ENCODE measurements around the gene FRAT2. TPM values are rescaled to one million over a fixed set of nuclear protein-coding genes. Genes with fewer than 3 reads are reported as not detected.
"Not testable (repeated sequence)": the region's sequence is repeated elsewhere in the genome, so short reads cannot be mapped to it uniquely, and the experiment has no call there.

FRAT2 gene
- polyA plus RNA-seq, 3 donors from 2014 or later, result 11.5 to 22.5 (median 15.9) TPM

DNA sequence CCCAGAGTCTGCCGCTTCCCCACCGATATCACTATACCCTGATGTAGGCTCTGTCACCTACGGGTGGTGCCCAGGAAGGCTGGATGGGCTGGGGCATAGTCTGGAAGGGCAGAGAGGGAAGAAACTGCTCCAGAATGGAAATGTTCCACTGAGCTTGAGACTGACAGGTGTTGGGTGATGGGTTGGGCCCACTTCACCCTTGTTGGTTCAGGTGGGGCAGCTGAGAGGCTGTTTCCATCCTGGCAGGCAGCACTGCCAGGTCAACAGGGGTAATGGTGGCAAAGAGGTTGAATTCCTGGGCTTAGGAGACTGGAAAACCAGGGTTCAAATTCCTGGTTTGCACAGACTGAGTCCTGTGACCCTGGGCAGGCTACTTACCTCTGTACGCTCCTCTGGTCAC lies 28.5 kb upstream of the FRAT2 start:
- Mint-ChIP-seq H3K4me3 (no peak overlapping the region), H3K27me3 (ENCODE audit: low read depth in 3 of 3) (peaks cover 0 to 2% (median 0%) of the 10 kb centered on the region in 3 donors), H3K27ac (no peak overlapping the region), H3K9me3 (no peaks in the 10 kb centered on the region), H3K4me1 (no peaks in the 10 kb centered on the region), H3K36me3 (peaks cover 0 to 29% (median 9%) of the 10 kb centered on the region in 3 donors)
- no peak for DNase-seq

DNA sequence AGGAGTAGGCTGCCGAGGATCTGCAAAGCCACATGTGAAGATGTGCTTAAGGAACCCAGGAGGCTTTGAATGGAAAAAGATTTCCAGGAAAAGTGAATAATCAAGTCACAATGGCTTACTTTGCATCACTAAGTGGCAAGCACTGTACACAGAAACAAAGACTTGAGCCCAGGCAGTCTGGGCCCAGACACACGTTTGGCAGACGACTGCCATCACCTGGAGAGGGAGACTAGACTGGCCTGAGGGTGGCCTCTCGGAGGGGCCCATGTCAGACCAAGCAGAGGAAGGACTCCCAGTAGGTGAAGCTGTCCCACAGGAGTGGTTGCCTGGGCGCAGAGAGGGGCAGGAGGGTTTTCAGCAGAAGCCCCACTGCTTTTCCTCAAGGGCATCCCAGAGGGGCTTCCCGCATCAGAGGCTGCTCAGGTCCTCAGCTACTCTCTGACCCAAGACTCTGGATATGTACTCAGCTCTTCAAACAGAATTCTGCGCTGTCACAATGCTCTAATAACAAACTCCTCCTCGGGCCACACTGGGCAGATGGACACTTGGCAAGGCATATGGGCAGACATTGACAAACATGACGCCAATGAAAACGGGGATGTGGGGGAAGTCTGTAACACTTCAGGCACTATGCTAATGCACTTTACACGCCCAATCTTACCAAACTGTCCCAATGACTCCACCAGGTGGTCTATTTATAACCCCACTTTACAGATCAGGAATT lies 27.9 kb upstream of the FRAT2 start:
- Mint-ChIP-seq H3K4me1 (peaks cover under 1 to 2% of the 10 kb centered on the region in 2 donors), H3K27ac (no peak overlapping the region), H3K27me3 (ENCODE audit: low read depth in 3 of 3) (peaks cover 0 to 2% (median 0%) of the 10 kb centered on the region in 3 donors), H3K36me3 (peaks cover 0 to 29% (median 9%) of the 10 kb centered on the region in 3 donors), H3K4me3 (no peak overlapping the region), H3K9me3 (no peaks in the 10 kb centered on the region)
- no peak for DNase-seq

DNA sequence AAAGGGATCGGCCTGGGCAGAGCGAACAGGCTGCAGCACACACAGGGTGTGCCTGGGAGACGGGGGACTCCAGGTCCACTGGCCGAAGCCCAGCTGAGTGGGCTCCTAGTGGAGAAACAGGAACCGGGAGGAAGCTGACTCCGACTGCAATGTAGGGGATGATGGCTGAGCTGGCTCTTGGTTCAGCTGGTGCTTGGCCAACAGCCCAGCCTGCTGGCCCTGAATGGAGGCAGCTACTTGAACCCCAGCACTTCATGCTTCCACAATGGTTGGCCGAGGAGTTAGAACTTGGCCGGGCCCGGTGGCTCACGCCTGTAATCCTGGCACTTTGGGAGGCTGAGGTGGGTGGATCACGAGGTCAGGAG lies 27.0 kb upstream of the FRAT2 start:
- Mint-ChIP-seq H3K27ac (no peak overlapping the region), H3K27me3 (ENCODE audit: low read depth in 3 of 3) (peaks cover 0 to 2% (median 0%) of the 10 kb centered on the region in 3 donors), H3K36me3 (peaks cover 0 to 24% (median 9%) of the 10 kb centered on the region in 3 donors), H3K9me3 (no peaks in the 10 kb centered on the region), H3K4me3 (no peak overlapping the region), H3K4me1 (peaks cover 8 to 11% of the 10 kb centered on the region in 2 donors)
- DNase-seq, result no peak

DNA sequence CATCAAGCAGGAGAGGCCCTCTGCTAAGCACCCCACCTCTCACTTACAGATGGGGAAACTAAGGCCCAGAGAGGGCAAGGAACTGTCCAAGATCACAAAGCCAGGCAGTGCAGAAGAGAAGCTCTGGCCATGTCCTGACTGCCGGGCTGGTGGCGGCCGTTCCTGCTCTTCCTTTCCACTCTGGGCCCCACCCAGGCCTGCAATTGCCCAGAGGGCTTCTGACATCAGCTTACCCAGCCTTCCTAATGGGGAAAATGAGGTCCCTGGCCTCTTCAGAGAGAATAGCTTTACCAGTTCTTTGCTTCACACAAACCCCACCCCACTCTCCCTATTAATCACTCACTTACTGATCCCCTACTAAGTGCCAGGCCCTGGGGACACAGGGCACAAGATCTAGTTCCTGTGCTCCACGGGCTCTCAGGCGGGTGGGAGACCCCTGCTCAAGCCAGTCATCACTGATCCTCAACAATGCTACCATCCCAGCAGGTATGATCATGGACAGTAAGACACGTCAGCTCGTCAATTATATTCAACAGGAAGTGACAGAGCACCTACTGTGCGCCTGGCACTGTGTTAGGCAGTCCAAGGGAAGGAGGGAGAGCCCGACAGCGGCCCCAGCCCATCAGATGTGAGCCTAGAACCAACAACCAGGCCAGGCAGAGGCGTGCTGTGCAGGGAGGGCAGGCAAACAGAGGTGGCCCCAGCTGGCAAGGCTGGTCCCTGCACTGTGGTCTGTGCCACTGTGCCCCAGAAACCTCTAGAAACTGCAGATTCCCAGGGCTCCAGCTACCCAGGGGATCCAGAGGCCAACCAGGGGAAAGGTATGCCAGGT lies 26.4 kb upstream of the FRAT2 start:
- Mint-ChIP-seq H3K27ac (peak overlapping the region in 1 of 6 donors; percentile 34), H3K36me3 (peaks cover 0 to 24% (median 9%) of the 10 kb centered on the region in 3 donors), H3K27me3 (ENCODE audit: low read depth in 3 of 3) (peaks cover 0 to 2% (median 0%) of the 10 kb centered on the region in 3 donors)

DNA sequence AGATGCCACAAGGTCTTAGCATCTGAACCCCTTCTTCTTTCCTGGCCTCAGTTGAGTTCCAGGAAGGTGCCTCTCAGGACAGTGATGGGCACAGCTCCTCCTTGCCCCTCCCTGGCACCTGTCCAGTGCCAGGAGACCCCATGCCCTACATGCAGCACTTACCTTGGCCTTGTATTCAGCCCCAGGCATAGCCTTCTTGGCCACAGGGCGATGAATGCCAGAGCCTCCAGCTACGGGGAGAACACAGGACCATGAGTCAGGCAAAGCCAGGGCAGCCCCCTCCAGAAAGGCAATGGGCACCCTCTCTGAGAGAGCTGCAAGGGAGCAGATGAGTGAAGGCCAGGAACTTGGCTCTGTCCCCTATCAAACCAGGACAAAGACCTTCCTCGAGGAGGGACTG lies 24.3 kb upstream of the FRAT2 start:
- H3K4me3 Mint-ChIP-seq, result no peak overlapping the region
- H3K27me3 Mint-ChIP-seq (ENCODE audit: low read depth in 3 of 3), result peaks cover 0 to 3% (median 0%) of the 10 kb centered on the region in 3 donors
- H3K4me1 Mint-ChIP-seq, result peaks cover 20 to 24% of the 10 kb centered on the region in 2 donors
- no peak for DNase-seq
- H3K9me3 Mint-ChIP-seq, result no peaks in the 10 kb centered on the region
- peak overlapping the region; percentile 9 to 82 (median 60) for H3K27ac Mint-ChIP-seq
- H3K36me3 Mint-ChIP-seq, result peaks cover 0 to 8% (median 3%) of the 10 kb centered on the region in 3 donors

More for the DNA sequence above, 26.4 kb upstream of the FRAT2 start:
- H3K4me1 Mint-ChIP-seq, result peaks cover 14 to 17% of the 10 kb centered on the region in 2 donors
- H3K4me3 Mint-ChIP-seq, result no peak overlapping the region
- no peaks in the 10 kb centered on the region for H3K9me3 Mint-ChIP-seq
- DNase-seq, result no peak

DNA sequence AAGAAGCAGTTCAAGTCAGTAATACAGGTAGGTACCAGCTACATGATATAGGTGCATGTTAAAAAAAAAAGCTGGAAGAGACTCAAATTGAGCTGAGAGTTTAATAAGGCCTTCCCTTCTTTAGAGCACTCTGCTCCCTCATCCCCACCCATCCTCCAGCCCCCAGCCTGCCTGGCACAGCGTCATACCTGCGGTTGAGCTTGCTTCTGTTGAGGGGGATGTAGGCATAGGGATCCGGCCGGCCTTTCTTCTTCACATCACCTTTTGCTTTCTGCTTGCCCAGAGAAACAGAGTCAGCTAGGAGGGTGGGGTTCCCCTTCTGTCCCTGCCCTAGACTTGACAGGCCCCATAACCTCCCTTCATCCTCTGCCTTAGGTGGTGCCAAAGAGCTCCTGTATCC lies 23.8 kb upstream of the FRAT2 start:
- H3K27me3 Mint-ChIP-seq (ENCODE audit: low read depth in 3 of 3), result peaks cover 0 to 3% (median 0%) of the 10 kb centered on the region in 3 donors
- H3K27ac Mint-ChIP-seq, result peak overlapping the region in 5 of 6 donors; percentile 9 to 71 (median 50)
- no peak overlapping the region for H3K4me3 Mint-ChIP-seq
- H3K36me3 Mint-ChIP-seq, result peaks cover 0 to 8% (median 3%) of the 10 kb centered on the region in 3 donors
- H3K9me3 Mint-ChIP-seq, result no peaks in the 10 kb centered on the region
- H3K4me1 Mint-ChIP-seq, result peaks cover 20 to 24% of the 10 kb centered on the region in 2 donors
- no peak for DNase-seq

DNA sequence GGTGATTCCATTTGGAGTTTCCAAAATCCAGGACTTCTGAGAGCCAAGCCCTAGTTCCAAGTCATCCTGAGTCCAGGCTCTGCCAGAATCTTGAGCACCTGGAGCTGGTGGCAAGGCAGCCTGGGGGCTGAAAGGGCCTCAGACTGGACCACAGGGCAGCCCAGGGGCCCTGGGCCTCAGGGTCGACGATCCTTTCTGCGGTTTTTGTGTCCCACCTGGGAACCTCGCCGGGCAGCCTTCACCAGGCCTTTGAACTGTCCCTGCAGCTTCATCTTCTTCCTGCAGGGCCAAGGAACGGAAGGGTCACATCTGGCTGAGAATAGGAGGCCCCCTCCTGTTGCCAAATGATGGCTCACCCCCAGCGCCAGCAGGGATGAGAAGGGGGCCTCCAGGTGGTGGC lies 22.4 kb upstream of the FRAT2 start:
- no peaks in the 10 kb centered on the region for H3K9me3 Mint-ChIP-seq
- H3K36me3 Mint-ChIP-seq, result peaks cover 0 to 5% (median 0%) of the 10 kb centered on the region in 3 donors
- peaks cover 0 to 3% (median 0%) of the 10 kb centered on the region in 3 donors for H3K27me3 Mint-ChIP-seq (ENCODE audit: low read depth in 3 of 3)
- no peak overlapping the region for H3K4me3 Mint-ChIP-seq
- no peak for DNase-seq
- H3K4me1 Mint-ChIP-seq, result peaks cover 20 to 24% of the 10 kb centered on the region in 2 donors
- peak overlapping the region in 5 of 6 donors; percentile 79 to 93 (median 88) for H3K27ac Mint-ChIP-seq

DNA sequence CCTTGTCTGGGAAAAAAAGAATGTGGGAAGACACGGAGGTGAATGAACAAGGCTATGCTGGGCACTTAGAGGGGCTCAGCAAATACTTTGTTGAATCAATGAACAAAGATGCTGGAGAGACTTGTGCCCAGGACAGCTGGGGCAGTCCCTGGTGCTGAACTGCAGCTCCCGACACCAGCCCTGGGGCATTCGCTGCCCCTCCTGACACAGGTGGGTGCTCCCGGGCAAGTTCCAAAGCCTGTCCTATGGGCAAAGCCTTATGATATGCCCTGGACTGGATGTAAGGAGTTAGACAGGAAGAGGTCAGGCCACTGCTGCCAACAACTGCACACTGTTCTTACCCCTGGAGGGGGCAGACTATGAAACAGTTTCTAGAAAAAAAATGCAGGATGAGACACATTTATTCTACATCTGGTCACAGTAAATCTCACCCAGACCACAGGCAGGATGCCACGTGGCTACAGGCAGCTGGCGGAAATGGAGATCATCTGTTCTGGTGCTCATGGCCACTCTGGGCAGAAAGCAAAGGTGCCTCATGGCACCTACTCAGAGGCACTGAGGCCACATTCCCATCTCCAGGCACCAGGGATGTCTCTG lies 21.9 kb upstream of the FRAT2 start:
- peaks cover 20 to 24% of the 10 kb centered on the region in 2 donors for H3K4me1 Mint-ChIP-seq
- H3K4me3 Mint-ChIP-seq, result peak overlapping the region; percentile 44 to 72 (median 64)
- H3K36me3 Mint-ChIP-seq, result peaks cover 0 to 5% (median 0%) of the 10 kb centered on the region in 3 donors
- peak overlapping the region; percentile 79 to 93 (median 86) for H3K27ac Mint-ChIP-seq
- peak; percentile 83 to 85 (median 84) for DNase-seq
- H3K27me3 Mint-ChIP-seq (ENCODE audit: low read depth in 3 of 3), result peaks cover 0 to 3% (median 0%) of the 10 kb centered on the region in 3 donors
- H3K9me3 Mint-ChIP-seq, result no peaks in the 10 kb centered on the region

DNA sequence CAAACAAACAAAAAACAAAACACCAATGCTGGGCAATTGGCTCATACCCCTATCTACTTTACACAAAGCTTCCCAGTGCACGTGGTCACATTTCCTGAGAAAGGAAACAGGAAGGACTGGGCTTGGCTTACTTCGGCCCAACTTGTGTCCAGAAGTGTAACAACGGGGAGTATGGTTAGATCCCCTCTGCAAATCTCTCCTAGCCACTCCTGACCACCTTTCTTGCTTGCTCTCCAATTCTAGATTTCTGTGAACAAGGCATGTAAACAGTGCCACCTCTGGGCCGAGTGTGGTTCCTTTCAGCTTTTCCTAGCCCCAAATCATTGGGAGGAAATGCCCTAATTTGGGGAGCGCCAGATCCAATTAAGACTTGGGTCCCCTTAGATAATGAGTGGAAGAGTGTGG lies 21.0 kb upstream of the FRAT2 start:
- Mint-ChIP-seq H3K27me3 (ENCODE audit: low read depth in 3 of 3) (peaks cover 0 to 3% (median 0%) of the 10 kb centered on the region in 3 donors), H3K4me1 (peaks cover 20 to 24% of the 10 kb centered on the region in 2 donors), H3K27ac (peak overlapping the region; percentile 79 to 93 (median 86)), H3K4me3 (peak overlapping the region; percentile 44 to 72 (median 57)), H3K36me3 (peaks cover 0 to 5% (median 0%) of the 10 kb centered on the region in 3 donors), H3K9me3 (no peaks in the 10 kb centered on the region)
- peak in 2 of 3 donors; percentile 11 to 13 for DNase-seq

DNA sequence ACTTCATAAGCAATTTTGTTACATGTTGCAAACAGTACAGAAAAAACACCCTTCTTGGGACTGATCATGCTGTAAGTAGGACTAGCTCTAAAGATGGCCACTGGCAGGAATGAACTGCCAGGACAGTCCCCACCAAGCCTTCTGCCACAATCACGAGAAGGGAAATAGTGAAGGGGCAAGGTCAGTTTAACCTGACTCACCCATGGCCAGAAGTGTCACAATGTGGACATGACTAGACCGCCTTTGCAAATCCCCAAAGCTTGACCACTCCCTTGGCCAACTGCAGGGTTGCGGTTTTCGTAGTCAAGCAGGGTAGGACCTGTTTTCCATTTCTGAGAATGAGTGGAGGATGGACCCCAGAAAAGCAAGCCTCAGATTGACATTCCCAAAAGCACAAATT lies 19.4 kb upstream of the FRAT2 start:
- H3K27ac Mint-ChIP-seq, result no peak overlapping the region

DNA sequence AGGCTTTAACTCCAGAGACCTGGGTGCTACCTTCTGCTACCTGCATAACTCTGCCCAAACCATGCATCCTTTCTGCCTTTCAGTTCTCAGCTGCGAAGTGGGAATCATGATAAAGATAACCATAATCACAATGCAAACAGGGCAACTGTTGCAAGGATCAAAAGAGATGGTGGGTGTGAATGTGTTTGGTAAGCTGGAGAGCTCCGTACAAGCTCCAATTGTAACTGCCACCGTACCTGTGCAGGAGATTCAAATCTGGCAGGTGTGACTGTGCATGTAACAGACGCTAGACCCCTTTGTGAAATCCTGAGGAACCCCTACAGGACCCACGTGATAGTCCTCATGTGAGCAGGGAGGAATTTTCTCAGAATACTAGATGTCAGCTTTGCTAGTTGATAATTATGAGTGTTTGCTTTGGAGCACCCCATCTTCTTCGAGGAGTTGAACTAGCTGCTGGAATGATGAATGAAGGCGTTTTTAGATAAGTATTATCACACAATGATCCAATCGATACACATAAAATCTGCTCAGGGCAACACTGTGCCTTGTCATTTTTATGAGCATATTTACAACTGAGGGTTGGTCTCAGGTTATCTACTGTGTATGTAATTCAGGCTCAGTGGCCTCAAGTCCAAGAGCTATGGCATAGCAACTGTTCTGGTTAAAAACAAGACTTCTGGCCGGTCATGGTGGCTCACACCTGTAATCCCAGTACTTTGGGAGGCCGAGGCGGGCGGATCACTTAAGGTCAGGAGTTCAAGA lies 15.4 kb upstream of the FRAT2 start:
- Mint-ChIP-seq H3K4me3 (no peak overlapping the region), H3K4me1 (no peaks in the 10 kb centered on the region), H3K9me3 (no peaks in the 10 kb centered on the region), H3K36me3 (peaks cover 0 to 3% (median 0%) of the 10 kb centered on the region in 3 donors), H3K27ac (no peak overlapping the region), H3K27me3 (ENCODE audit: low read depth in 3 of 3) (peaks cover 0 to 2% (median 0%) of the 10 kb centered on the region in 3 donors)
- DNase-seq, result no peak

More for the DNA sequence above, 19.4 kb upstream of the FRAT2 start:
- Mint-ChIP-seq H3K4me1 (peaks cover 20 to 24% of the 10 kb centered on the region in 2 donors), H3K27me3 (ENCODE audit: low read depth in 3 of 3) (peaks cover 0 to 3% (median 0%) of the 10 kb centered on the region in 3 donors), H3K36me3 (peaks cover 0 to 3% (median 0%) of the 10 kb centered on the region in 3 donors), H3K9me3 (no peaks in the 10 kb centered on the region), H3K4me3 (no peak overlapping the region)
- DNase-seq, result no peak

DNA sequence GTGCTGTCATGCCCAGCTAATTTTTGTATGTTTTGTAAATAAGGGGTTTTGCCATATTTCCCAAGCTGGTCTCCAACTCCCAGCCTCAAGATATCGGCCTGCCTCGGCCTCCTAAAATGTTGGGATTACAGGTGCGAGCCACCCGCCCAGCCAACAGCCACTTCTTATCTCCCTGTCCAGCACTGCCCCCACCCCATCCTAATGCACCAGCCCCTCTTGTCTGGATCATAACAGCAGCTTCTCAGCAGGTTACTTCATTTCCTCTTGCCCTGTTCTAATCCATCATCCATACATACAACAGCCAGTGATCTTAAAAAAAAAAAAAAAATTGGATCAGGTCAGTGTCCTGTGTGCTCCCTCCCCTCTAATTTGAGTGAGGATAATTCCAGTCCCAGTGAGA lies 12.8 kb upstream of the FRAT2 start:
- Mint-ChIP-seq H3K9me3 (no peaks in the 10 kb centered on the region), H3K36me3 (peaks cover 0 to 3% (median 0%) of the 10 kb centered on the region in 3 donors), H3K27me3 (ENCODE audit: low read depth in 3 of 3) (peaks cover 0 to 4% (median 2%) of the 10 kb centered on the region in 3 donors), H3K4me1 (no peaks in the 10 kb centered on the region), H3K4me3 (no peak overlapping the region), H3K27ac (no peak overlapping the region)
- no peak for DNase-seq

DNA sequence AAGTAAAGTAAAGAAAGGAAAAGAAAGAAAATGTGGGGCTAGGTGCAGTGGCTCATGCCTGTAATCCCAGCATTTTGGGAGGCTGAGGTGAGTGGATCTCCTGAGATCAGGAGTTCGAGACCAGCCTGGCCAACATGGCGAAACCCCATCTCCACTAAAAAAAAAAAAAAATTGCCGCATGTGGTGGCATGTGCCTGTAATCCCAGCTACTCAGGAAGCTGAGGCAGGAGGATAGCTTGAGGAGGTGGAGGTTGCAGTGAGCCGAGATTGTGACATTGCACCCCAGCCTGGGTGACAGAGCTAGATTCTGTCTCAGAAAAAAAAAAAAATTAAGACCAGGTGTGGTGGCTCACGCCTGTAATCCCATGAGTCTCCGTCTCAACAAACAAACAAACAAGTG lies 9.1 kb upstream of the FRAT2 start:
- not testable (repeated sequence) for H3K4me1 Mint-ChIP-seq; DNase-seq; H3K27ac Mint-ChIP-seq; H3K4me3 Mint-ChIP-seq; H3K9me3 Mint-ChIP-seq; H3K36me3 Mint-ChIP-seq; H3K27me3 Mint-ChIP-seq (ENCODE audit: low read depth in 3 of 3)
